Endodermal cell (in vitro differentiated cells): ENCODE measurements around the gene ZFYVE19. TPM values are rescaled to one million over a fixed set of nuclear protein-coding genes. Genes with fewer than 3 reads are reported as not detected.

Experiments used
- DNase-seq: peaks from one replicate; pipeline ENCODE4 v3.0.0-alpha.2; 2017
- H3K27ac ChIP-seq: 2 replicates; pipeline ENCODE4 v1.5.1; 2013; ENCODE audit warnings: mild to moderate bottlenecking, low read depth, low read length, moderate library complexity
- H3K27me3 ChIP-seq: 2 replicates; pipeline ENCODE4 v1.6.1; 2013; ENCODE audit warnings: mild to moderate bottlenecking, low read length, moderate library complexity; ENCODE audit not compliant: insufficient read depth, control insufficient read depth, poor library complexity, severe bottlenecking
- H3K36me3 ChIP-seq: 2 replicates; pipeline ENCODE4 v1.7.0; 2013; ENCODE audit warnings: mild to moderate bottlenecking, low read length, moderate library complexity; ENCODE audit not compliant: control insufficient read depth, insufficient read depth
- H3K4me1 ChIP-seq: one replicate; pipeline ENCODE4 v1.7.0; 2013; ENCODE audit warnings: low read length; ENCODE audit not compliant: control insufficient read depth, insufficient read depth
- H3K4me3 ChIP-seq: 2 replicates; pipeline ENCODE4 v1.5.1; 2013; ENCODE audit warnings: mild to moderate bottlenecking, low read length, moderate library complexity
- H3K9ac ChIP-seq: 2 replicates; pipeline ENCODE4 v1.6.1; 2013; ENCODE audit warnings: mild to moderate bottlenecking, low read length, moderate library complexity; ENCODE audit not compliant: poor library complexity, severe bottlenecking; ENCODE audit errors: extremely low read depth
- H3K9me3 ChIP-seq: 2 replicates; pipeline ENCODE4 v1.6.1; 2013; ENCODE audit warnings: mild to moderate bottlenecking, low read length, moderate library complexity; ENCODE audit not compliant: control insufficient read depth
- H3K27ac Mint-ChIP-seq: 2 replicates; pipeline ENCODE4 v1.8.0; 2020; ENCODE audit warnings: mixed read lengths
- H3K27me3 Mint-ChIP-seq: 2 replicates; pipeline ENCODE4 v1.8.0; 2021; ENCODE audit warnings: mild to moderate bottlenecking, mixed read lengths; ENCODE audit not compliant: insufficient read depth
- H3K36me3 Mint-ChIP-seq: 2 replicates; pipeline ENCODE4 v1.8.0; 2020; ENCODE audit warnings: low read depth, mixed read lengths
- H3K4me1 Mint-ChIP-seq: 2 replicates; pipeline ENCODE4 v1.8.0; 2020; ENCODE audit warnings: mixed read lengths
- H3K4me3 Mint-ChIP-seq: 2 replicates; pipeline ENCODE4 v1.8.0; 2020; ENCODE audit warnings: mild to moderate bottlenecking, moderate library complexity, mixed read lengths
- H3K9me3 Mint-ChIP-seq: 2 replicates; pipeline ENCODE4 v1.8.0; 2020; ENCODE audit warnings: mild to moderate bottlenecking, mixed read lengths
- CTCF ChIP-seq: fragments of 200-600 bp; sonication (generic); conservative IDR thresholded peaks from 2 replicates; pipeline ENCODE4 v1.5.0; 2021; ENCODE audit warnings: antibody characterized with exemption, mild to moderate bottlenecking
- WGBS, 2 experiments: methylation state at CpG; one replicate each; pipeline versions ENCODE4 v1.1.5 to v1.1.7; 2013; ENCODE audit warnings: missing lambda C conversion rate in 2 of 2, mixed read lengths in 1 of 2; ENCODE audit not compliant: insufficient coverage in 1 of 2, insufficient read length in 1 of 2; 5-methylcytosine and 5-hydroxymethylcytosine counted together
- total RNA-seq, 2 donors: library from RNA; stranded (reverse); fragmentation: NEBNext Ultra II Directional in 1 of 2; extraction: Animal tissue kit (Norgen Biotek cat#: 25700) in 1 of 2; gene quantifications; 2 replicates in 1 of 2; 3 replicates in 1 of 2; pipeline ENCODE4 v1.2.1, GENCODE V29; 2021

ZFYVE19 gene
- total RNA-seq, 2 donors from 2014 or later, result 15.6 to 15.9 TPM

DNA sequence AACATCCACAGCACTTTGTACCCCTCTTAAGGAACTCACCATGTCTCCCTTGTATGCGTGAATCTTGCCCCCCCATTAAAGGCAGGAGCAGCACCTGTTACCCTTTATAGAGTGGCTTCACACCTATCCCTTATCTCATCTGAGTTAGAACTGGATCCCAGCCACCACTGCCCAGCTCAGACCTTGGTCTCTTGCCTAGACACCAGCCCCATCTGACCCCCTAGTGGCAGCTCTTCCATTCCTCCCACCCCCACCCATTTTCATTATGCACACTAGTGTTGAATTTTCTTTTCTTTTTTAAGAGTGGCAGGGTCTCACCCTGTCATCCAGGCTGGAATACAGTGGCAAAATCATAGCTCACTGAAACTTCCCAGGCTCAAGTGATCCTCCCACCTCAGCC is 3.2 kb upstream of the ZFYVE19 start:
- H3K27me3 ChIP-seq, result no peaks in the 10 kb centered on the region
- H3K27ac ChIP-seq, result no peak overlapping the region
- peak; percentile 41 for TF ChIP-seq CTCF
- DNase-seq, result no peak
- Mint-ChIP-seq H3K4me1 (peaks cover 23% of the 10 kb centered on the region), H3K9me3 (no peaks in the 10 kb centered on the region), H3K36me3 (peaks cover 19% of the 10 kb centered on the region), H3K27ac (no peak overlapping the region), H3K27me3 (no peaks in the 10 kb centered on the region), H3K4me3 (no peak overlapping the region)
- 97 to 100% methylated on average over 1 of the region's 1 CpG for WGBS, 2 experiments
- H3K9ac ChIP-seq, result no peak overlapping the region
- no peaks in the 10 kb centered on the region for H3K36me3 ChIP-seq
- no peaks in the 10 kb centered on the region for H3K4me1 ChIP-seq
- H3K9me3 ChIP-seq, result no peaks in the 10 kb centered on the region
- H3K4me3 ChIP-seq, result no peak overlapping the region

- TF ChIP-seq CTCF, result no peak
- peak overlapping the region; percentile 99 for H3K4me3 ChIP-seq
- peak overlapping the region; percentile 92 for H3K4me3 Mint-ChIP-seq
- no peaks in the 10 kb centered on the region for H3K9me3 Mint-ChIP-seq
- H3K27ac ChIP-seq, result no peak overlapping the region
- 4 to 6% methylated on average over 2 of the region's 2 CpGs for WGBS, 2 experiments
- H3K4me1 ChIP-seq, result no peaks in the 10 kb centered on the region
- no peaks in the 10 kb centered on the region for H3K36me3 ChIP-seq
- no peak for DNase-seq
- H3K9me3 ChIP-seq, result no peaks in the 10 kb centered on the region
- peak overlapping the region; percentile 84 for H3K9ac ChIP-seq
- peaks cover 8% of the 10 kb centered on the region for H3K36me3 Mint-ChIP-seq
- no peaks in the 10 kb centered on the region for H3K27me3 Mint-ChIP-seq
- H3K27ac Mint-ChIP-seq, result peak overlapping the region; percentile 94
- no peaks in the 10 kb centered on the region for H3K27me3 ChIP-seq
- peaks cover 10% of the 10 kb centered on the region for H3K4me1 Mint-ChIP-seq
Observed at GRCh38 chr15:40806672-40807027, 239 bp upstream of the ZFYVE19 start.

- no peak for DNase-seq
- WGBS, 2 experiments, result 59 to 64% methylated on average over 14 to 19 of the region's 19 CpGs
- H3K4me1 ChIP-seq, result no peaks in the 10 kb centered on the region
- H3K9me3 ChIP-seq, result no peaks in the 10 kb centered on the region
- H3K4me3 Mint-ChIP-seq, result peak overlapping the region; percentile 92
- no peak overlapping the region for H3K27ac ChIP-seq
- H3K27me3 ChIP-seq, result no peaks in the 10 kb centered on the region
- no peaks in the 10 kb centered on the region for H3K36me3 ChIP-seq
- H3K4me1 Mint-ChIP-seq, result peaks cover 10% of the 10 kb centered on the region
- peak overlapping the region; percentile 48 for H3K9ac ChIP-seq
- peak overlapping the region; percentile 99 for H3K4me3 ChIP-seq
- peaks cover 9% of the 10 kb centered on the region for H3K36me3 Mint-ChIP-seq
- H3K27me3 Mint-ChIP-seq, result no peaks in the 10 kb centered on the region
- no peaks in the 10 kb centered on the region for H3K9me3 Mint-ChIP-seq
- TF ChIP-seq CTCF, result no peak
- H3K27ac Mint-ChIP-seq, result peak overlapping the region; percentile 84
Observed at GRCh38 chr15:40807888-40808461, 1.1 kb downstream of the ZFYVE19 start.
